ENCODE data around the gene UBE2C.
"Not testable (repeated sequence)": the region's sequence is repeated elsewhere in the genome, so short reads cannot be mapped to it uniquely, and the experiment has no call there.

UBE2C gene

DNA sequence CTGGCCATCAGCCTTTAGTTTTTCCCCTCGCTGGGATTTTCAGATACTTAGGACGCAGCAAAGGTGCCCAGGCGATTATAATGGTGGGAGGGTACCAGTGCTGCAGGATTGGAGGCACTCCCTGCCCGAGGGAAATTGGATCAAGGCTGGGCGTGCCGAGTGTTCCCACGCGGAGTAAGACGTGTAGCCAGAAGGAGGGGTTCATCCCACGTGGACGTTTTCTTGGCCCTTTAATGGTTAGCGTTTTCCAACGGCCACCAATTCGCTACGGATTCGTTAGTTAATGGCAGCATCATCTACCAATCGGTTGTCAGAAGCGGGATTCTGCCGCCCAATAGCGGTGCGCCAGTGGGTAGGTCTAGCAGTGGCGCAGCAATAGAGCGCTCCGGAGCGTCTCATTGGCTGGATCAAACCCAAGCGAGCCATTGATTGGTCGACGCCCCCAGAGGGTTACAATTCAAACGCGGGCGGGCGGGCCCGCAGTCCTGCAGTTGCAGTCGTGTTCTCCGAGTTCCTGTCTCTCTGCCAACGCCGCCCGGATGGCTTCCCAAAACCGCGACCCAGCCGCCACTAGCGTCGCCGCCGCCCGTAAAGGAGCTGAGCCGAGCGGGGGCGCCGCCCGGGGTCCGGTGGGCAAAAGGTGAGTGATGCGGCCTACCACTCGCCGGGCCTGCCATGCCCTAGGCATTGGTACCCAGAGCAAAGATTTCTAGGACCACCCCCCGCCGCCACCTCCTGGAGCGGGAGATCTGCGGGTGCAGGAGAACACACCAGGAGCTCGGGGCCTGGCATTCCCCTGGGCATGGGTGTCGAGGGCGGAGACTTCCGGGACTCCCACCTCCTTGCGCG lies at the start of gene UBE2C:
TSS of gene UBE2C (plus strand) at position 488 of the 849 bp plus-strand sequence. CDS start at position 540, 52 bp downstream.
- DNase-seq (ENCODE audit: low read depth) = peak; percentile 92

DNA sequence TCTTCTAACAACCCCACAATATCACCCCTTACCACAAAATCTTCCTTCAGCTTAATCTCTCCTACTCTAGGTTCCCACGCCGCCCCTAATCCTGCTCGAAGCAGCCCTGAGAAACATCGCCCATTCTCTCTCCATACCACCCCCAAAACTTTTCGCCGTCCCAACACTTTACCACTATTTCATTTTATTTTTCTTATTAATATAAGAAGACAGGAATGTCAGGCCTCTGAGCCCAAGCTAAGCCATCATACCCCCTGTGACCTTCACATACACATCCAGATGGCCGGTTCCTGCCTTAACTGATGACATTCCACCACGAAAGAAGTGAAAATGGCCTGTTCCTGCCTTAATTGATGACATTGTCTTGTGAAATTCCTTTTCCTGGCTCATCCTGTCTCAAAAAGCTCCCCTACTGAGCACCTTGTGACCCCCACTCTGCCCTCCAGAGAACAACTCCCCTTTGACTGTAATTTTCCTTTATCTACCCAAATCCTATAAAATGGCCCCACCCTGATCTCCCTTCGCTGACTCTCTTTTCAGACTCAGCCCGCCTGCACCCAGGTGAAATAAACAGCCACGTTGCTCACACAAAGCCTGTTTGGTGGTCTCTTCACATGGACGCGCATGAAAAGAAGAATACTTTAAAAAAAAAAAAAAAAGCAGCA lies 47.7 kb upstream of the UBE2C start:
- not testable (repeated sequence) for DNase-seq (ENCODE audit: low read depth)

GRCh38 chr20:45765307-45765875 lies 47.1 kb upstream of the UBE2C start:
- no peak for DNase-seq (ENCODE audit: low read depth)

DNA sequence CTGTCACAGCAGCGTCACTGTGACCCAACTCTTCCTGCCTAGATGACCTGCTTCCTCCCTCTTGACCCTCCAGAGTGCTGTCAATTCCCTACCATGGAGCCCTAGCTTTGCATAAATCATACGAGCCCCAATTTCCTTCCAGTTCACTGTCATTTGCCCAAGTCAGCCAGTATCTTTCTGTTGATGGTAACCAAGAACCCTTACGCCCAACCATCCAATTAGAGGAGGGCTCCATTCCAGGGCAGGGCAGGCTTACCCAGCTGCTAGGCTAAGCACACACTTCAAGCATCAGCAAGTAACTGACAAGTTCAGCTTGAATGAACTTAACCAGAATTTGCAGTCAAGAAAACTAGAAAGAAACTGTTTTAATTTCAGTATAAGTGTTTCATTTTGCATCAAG lies 46.5 kb upstream of the UBE2C start:
- DNase-seq (ENCODE audit: low read depth) = no peak

DNA sequence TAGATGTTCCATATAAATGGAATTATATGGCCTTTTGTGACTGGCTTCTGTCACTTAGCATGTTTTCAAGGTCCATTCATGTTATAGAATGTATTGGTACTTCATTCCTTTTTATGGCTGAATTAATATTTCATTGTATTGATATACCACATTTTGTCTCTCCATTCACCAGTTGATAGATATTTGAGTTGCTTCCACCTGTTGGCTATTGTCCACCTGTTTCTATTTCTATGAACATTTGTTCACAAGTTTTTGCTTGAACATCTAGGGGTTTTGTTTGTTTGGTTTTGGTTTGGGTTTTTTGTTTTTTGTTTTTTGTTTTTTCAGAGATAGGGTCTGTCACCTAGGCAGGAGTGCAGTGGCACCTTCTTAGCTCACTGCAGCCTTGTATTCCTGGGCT lies 44.0 kb upstream of the UBE2C start:
- no peak for DNase-seq (ENCODE audit: low read depth)

DNA sequence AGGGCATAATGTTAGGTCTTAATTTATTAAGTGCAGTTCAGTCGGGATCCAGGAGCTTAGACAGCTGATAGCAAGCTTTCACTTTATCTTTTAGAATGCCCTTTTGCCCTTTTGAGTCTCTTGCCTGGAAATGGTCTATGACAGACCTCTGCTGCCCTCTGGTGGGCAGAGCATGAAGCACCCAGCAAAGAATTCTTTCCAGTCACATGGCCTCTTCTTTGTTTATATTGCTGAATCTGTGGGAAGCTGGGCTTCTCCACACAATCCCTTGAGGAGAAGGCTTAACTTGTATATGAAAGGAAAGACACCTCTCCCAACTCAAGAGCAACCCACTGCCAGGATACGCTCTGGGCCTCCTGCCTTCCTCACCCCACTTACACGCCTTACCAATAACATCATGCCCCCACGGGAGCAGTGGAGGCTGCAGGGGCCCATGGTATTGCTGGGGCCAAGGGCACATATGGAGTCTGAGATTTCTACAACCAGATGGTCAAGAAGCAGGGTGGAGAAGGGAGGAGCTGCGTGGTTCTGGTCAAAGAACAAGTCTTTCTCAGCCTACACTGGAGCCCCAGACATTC lies 41.2 kb upstream of the UBE2C start:
- peak; percentile 71 for DNase-seq (ENCODE audit: low read depth)

GRCh38 chr20:45772693-45773092 lies 39.8 kb upstream of the UBE2C start:
- DNase-seq (ENCODE audit: low read depth) = no peak

DNA sequence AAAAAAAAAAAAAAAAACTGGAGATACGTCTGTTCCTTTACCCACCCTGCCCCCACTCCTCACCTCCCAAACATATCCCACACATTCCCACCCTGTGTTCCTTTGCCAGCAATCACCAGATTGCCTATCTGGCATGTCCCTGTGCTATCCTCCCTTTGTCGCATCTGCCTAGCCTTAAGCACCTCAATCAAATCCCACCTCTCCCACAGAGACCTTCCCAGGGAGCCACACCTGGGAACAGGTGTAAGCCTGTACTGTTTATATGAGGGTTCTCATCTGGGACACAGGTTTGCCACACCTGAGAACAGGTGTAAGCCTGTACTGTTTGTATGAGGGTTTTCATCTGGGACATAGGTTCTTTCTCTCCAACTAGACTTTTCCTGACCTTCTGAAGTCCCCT lies 37.5 kb upstream of the UBE2C start:
- DNase-seq (ENCODE audit: low read depth) = no peak

DNA sequence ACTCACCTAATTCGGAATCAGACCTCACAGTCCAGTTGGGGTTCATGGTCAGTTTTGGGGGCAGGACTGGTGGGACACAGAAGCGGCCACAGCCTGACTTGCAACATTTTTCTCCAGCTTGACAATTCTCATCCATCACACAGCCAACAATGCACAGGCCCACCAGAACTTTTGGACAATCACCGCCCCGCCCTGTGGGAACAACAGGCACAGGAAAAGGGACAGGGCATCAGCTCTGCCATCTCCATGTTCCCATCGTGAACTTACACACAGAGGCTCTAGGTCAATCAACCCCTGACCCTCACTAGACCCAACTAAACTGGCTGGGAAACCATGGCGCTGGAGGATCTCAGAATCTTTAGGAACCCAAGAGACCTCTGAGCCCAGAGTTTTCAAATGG lies 37.0 kb upstream of the UBE2C start:
- no peak for DNase-seq (ENCODE audit: low read depth)

DNA sequence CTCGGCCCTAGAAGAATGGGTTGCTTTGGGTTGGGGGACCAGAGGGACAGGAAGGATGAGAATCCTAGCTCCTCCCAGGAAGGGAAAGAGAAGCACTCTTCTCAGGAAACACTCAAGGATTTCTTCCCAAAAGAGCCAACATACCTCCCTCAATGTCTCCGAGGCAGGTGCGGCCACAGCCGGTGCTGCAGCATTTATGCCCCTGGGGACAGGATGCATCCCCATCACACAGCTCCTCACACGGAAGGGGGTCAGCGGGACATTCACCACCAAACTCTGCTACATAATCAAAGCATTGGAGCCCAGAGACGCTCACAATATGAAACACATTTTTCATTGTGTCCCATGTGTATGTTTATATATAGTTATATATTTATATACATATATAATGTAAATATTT lies 35.5 kb upstream of the UBE2C start:
- no peak for DNase-seq (ENCODE audit: low read depth)

DNA sequence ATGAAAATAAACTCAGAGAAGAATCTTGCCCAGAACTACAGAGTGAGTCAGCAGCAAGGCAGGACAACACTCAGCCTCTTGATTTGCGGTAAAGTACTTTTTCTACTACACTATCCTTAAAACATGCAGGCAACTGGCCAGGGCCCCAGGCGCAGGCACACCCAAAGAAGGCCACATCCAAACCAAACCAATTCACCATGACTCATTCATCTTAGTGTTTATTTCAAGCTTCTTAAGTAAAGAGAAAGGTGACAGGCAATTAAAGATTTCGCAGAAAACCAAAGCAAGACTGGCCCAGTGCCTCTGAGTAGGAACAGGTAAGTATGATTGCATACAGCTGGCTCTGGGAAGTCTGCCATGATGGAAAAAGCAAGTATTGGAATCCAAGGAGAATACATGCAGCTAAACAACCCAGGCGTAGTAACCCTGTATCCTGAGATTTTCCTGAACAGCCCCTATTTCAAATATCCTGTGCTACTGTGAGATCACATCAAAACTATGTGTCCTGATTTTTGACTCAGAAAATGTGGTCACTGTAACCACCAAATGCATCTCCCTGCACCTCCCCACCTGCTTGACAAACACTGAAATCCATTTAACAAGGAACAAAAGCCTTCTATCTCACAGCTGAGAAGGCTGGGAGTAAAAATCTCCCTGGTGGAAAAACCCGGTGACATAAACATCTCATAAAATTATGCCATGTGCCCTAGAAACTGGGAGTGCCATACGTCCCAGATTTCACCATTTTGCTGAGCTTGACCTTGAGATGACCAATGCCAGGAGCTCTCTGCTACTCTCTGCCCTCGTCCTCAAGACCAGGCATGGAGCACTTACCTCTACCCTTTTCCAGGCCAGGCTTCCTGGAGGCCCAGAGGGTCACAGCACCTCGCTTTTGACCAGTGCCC lies 33.2 kb upstream of the UBE2C start:
- no peak for DNase-seq (ENCODE audit: low read depth)

- DNase-seq (ENCODE audit: low read depth) = no peak
Measured at GRCh38 chr20:45780159-45780558, 32.3 kb upstream of the UBE2C start.

GRCh38 chr20:45781391-45781931 lies 31.0 kb upstream of the UBE2C start:
- no peak for DNase-seq (ENCODE audit: low read depth)

- DNase-seq (ENCODE audit: low read depth) = no peak
Measured at GRCh38 chr20:45782890-45783289, 29.6 kb upstream of the UBE2C start.

DNA sequence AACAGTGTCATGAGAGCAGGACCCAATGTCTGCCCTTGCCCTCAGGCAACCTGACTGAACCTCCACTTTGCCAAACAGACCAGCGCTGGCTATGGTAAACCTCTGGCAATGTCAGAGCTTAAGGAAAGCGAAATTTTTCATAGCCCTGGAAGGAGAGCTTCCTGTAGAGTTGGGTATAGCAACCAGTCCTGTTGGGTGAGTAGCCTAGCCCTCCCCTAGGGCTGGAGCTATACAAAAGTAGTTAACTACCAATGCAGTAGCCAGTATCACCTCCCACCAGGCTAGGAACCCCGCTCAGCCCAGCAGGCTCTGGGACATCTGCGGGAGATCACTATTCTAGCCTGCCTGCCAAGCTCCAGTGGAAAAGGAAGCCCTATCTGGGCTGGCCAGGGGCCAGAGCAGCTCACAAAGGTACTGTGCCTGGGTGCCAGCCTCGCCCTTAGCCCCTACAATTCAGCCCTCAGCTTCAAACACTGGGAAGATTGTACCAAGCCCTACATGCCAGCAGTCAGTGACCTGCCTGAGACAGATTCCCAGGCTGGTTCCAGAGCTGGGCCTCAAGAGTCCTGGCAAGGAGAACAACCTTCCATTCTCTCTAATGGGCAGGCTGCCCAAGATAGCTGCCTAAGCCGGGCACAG lies 28.7 kb upstream of the UBE2C start:
- no peak for DNase-seq (ENCODE audit: low read depth)

- DNase-seq (ENCODE audit: low read depth) = no peak
Measured at GRCh38 chr20:45788351-45788750, 24.1 kb upstream of the UBE2C start.

DNA sequence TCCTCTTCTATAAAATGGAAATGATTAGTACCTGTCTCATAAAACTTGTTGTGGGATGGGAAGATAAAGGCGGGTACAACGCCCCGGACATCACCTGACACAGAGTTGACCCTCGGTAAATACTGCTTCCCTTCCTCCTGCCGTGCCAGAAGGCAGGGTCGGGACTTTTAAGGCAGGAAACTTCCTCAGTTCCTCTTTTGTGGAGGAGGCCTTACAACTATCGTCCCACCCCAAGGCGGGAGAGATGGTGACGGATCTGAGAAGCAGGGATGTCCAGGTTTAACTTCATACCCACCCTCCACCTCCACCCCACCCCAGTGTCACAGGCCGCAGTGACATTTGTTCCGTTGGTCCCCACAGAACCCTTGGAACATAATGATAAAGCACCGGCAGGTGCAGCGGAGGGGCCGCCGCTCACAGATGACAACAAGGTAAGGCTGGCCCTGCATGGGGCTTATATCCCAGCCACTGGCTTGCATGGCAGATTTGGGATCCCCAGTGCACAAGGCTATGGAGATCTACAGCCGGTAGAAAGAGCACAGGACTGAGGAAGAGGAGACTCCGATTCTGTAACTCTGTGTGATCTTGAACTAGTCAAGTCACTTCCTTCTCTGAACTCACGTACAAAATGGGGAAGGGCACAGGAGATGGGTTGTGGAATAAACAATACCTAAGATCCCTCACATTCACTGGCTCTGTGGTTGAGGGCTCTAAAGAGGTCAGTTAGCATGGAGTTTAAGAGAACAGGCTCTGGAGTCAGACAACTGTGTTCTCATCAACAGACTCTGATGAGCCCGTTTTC lies 19.9 kb upstream of the UBE2C start:
- DNase-seq (ENCODE audit: low read depth) = no peak

- DNase-seq (ENCODE audit: low read depth) = no peak
Measured at GRCh38 chr20:45796337-45797065, 15.9 kb upstream of the UBE2C start.

- not testable (repeated sequence) for DNase-seq (ENCODE audit: low read depth)
Measured at GRCh38 chr20:45797510-45797909, 14.9 kb upstream of the UBE2C start.

All from activated T-cell treated with anti-CD3 and anti-CD28 coated beads for 48 hours (primary cell).